ENCODE data around the gene INKA1.

Gene INKA1

DNA sequence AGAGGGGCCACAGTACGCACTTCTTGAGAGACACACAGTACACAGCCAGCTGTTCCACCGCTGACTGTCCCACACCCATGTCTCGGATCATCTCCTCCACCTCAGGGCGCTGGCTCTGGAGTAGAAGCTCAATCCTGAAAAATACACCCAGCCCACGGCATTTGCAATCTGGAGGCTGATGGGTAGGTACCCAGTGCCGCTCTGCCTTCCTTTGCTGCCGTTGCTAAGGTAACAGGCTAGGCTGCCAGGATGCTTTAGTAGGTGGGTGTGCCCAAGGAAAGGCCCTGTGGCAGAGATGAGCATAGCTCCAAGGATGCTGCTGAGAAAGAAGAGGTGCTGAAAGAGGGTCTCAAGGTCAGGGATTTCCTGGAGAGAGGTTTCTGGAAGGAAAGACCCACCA, 38.7 kb downstream of the INKA1 start:
- Mint-ChIP-seq H3K27me3 (no peaks in the 10 kb centered on the region), H3K9me3 (no peaks in the 10 kb centered on the region), H3K4me3 (no peak overlapping the region), H3K4me1 (no peaks in the 10 kb centered on the region), H3K27ac (ENCODE audit: low read depth) (no peak overlapping the region), H3K36me3 (ENCODE audit: insufficient read depth) (peaks cover under 1% of the 10 kb centered on the region)
- DNase-seq (ENCODE audit: low spot score in 2 of 2), result no peak
- ATAC-seq (replicated peaks; ENCODE audit: extremely low read depth, poor library complexity, severe bottlenecking), result no peak

DNA sequence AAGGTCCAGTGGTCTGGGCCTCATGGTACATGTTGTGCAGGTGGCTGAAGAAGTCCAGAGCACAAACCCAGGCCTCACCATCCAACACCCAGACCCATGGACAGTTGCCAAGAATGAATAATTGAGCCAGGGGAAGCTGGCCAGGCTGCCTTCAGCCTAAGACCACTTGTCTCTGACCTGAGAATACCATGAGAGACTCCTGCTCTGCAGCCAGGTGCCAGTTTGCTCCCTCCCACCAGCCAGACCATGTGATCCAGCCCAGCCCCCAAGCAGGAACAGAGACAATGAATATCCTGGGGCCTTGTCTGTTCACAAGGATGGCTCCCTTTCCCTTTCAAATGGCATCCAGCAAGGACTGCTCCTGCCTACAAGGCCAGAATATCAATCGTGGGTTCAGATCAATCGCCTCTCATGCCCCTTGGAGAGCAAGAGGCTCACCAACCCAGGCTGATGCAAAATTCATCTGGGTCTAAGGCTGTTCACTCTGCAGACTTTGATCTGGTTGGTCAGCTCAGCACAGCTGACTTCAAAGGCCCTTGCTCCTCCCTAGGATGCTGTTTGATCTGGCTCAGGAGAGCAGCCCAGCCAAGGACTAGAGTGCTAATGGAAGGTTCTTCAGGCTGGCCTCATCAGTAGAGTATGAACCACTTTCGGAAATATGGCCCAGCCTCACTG, 39.9 kb downstream of the INKA1 start:
- DNase-seq (ENCODE audit: low spot score in 2 of 2), result no peak
- H3K36me3 Mint-ChIP-seq (ENCODE audit: insufficient read depth), result peaks cover under 1% of the 10 kb centered on the region
- no peak overlapping the region for H3K4me3 Mint-ChIP-seq
- ATAC-seq (replicated peaks; ENCODE audit: extremely low read depth, poor library complexity, severe bottlenecking), result no peak
- no peaks in the 10 kb centered on the region for H3K9me3 Mint-ChIP-seq
- H3K4me1 Mint-ChIP-seq, result no peaks in the 10 kb centered on the region
- no peaks in the 10 kb centered on the region for H3K27me3 Mint-ChIP-seq
- H3K27ac Mint-ChIP-seq (ENCODE audit: low read depth), result no peak overlapping the region

DNA sequence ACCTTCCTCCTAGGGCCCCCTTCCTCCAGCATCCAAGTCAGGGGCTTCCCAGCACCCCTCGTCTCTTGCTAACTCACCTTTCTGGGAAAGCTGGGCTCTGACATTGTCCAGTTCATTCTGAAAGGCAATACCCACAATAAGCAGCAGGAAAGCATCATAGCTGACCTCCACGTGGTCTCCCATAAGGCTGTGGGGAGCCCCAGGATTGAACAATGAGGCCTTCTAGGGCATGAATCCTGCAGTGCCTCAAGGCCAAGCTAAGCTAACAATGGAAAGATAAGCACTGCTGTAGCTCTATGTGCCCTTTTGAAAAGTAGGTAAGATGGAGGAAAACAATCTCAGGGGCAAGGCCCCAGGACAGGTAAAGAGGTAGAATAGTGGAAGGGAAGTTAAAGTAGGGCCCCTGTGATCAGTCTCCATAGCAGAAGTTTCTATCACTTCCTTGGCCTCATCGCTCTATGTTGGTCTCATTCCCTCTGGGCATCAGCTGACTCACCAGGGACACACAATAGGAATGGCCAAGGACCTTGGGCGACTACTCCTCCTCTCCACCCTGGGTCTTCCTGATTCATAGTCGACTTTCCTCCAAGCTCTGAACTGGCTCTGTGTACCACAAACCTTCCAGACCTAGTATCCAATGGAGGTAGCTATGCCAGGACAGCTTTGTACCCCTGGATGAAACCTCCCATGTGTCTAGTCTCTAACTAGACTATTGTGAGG, 41.6 kb downstream of the INKA1 start:
- Mint-ChIP-seq H3K9me3 (no peaks in the 10 kb centered on the region), H3K4me1 (no peaks in the 10 kb centered on the region), H3K27ac (ENCODE audit: low read depth) (no peak overlapping the region), H3K27me3 (no peaks in the 10 kb centered on the region), H3K4me3 (no peak overlapping the region), H3K36me3 (ENCODE audit: insufficient read depth) (peaks cover 2% of the 10 kb centered on the region)
- DNase-seq (ENCODE audit: low spot score in 2 of 2) (no peak), ATAC-seq (replicated peaks; ENCODE audit: extremely low read depth, poor library complexity, severe bottlenecking) (no peak)

DNA sequence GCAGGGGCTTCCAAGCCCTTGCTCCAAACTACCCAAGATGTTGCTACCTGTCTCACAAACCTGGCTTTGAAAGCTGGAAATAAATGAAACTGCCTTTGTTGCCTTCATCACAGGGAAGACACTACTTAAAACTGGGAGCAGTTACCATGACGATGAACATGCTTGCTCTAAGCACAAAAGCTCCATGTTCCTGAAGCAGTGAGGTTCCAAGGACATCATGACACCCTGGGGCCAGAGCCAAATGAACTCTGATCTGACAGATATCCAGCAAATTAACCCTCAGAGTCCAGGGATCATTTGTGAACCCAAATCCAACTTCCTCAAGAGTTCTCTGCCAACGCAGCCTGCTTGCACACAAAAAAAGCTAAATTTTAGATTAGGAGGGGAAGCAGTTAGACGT, 42.6 kb downstream of the INKA1 start:
- Mint-ChIP-seq H3K36me3 (ENCODE audit: insufficient read depth) (peaks cover 2% of the 10 kb centered on the region), H3K9me3 (no peaks in the 10 kb centered on the region), H3K4me3 (no peak overlapping the region), H3K4me1 (no peaks in the 10 kb centered on the region), H3K27ac (ENCODE audit: low read depth) (no peak overlapping the region), H3K27me3 (no peaks in the 10 kb centered on the region)
- DNase-seq (ENCODE audit: low spot score in 2 of 2), result no peak
- ATAC-seq (replicated peaks; ENCODE audit: extremely low read depth, poor library complexity, severe bottlenecking), result no peak
